PFSK-1 (cell line): Measurements from ENCODE around the gene GFI1B.

Experiments
- FOXP2 ChIP-seq: optimal IDR thresholded peaks from 2 replicates; pipeline ENCODE3; 2011; ENCODE audit warnings: borderline replicate concordance, control low read depth, inconsistent platforms; ENCODE audit not compliant: insufficient read depth; ENCODE audit errors: extremely low read length, extremely low read depth
- POLR2AphosphoS5 ChIP-seq: IDR thresholded peaks from 2 replicates; pipeline ENCODE4 v1.6.1; 2012; ENCODE audit warnings: low read depth, mild to moderate bottlenecking, control low read depth, low read length, moderate library complexity
- REST ChIP-seq, 2 experiments: IDR thresholded peaks; 2 replicates each; pipeline versions ENCODE4 v1.6.1 to v1.8.0; 2011 to 2012; ENCODE audit warnings: low read depth in 2 of 2, low read length in 2 of 2, control low read depth in 1 of 2, inconsistent platforms in 1 of 2, mild to moderate bottlenecking in 1 of 2, moderate library complexity in 1 of 2; ENCODE audit not compliant: insufficient read depth in 1 of 2
- SIN3A ChIP-seq: IDR thresholded peaks from 2 replicates; pipeline ENCODE4 v1.6.1; 2012; ENCODE audit warnings: mild to moderate bottlenecking, low read length, moderate library complexity, borderline replicate concordance; ENCODE audit not compliant: insufficient read depth
- TAF1 ChIP-seq: IDR thresholded peaks from 2 replicates; pipeline ENCODE4 v1.6.1; 2012; ENCODE audit warnings: low read length, control low read depth, borderline replicate concordance; ENCODE audit not compliant: insufficient read depth

The GFI1B gene

GRCh38 chr9:132995121-132995420 is 16.6 kb downstream of the GFI1B start:
- TF ChIP-seq FOXP2 (no peak), REST (IDR thresholded peaks at IDR 0.05; ENCODE audit: insufficient read depth in 1 of 2, low read depth in 2 of 2, low read length in 2 of 2) (no peak), TAF1 (no peak), SIN3A (no peak), POLR2AphosphoS5 (no peak)

GRCh38 chr9:132995879-132996278 is 17.4 kb downstream of the GFI1B start:
- no peak for TF ChIP-seq REST (IDR thresholded peaks at IDR 0.05; ENCODE audit: insufficient read depth in 1 of 2, low read depth in 2 of 2, low read length in 2 of 2)
- TF ChIP-seq SIN3A, result no peak
- TF ChIP-seq TAF1, result no peak
- TF ChIP-seq FOXP2, result no peak
- no peak for TF ChIP-seq POLR2AphosphoS5

GRCh38 chr9:132996526-132996925 is 18.0 kb downstream of the GFI1B start:
- TF ChIP-seq SIN3A (no peak), POLR2AphosphoS5 (no peak), FOXP2 (no peak), REST (IDR thresholded peaks at IDR 0.05; ENCODE audit: insufficient read depth in 1 of 2, low read depth in 2 of 2, low read length in 2 of 2) (no peak), TAF1 (no peak)

GRCh38 chr9:132997591-132997990 is 19.1 kb downstream of the GFI1B start:
- TF ChIP-seq REST (IDR thresholded peaks at IDR 0.05; ENCODE audit: insufficient read depth in 1 of 2, low read depth in 2 of 2, low read length in 2 of 2) (no peak), POLR2AphosphoS5 (no peak), TAF1 (no peak), SIN3A (no peak), FOXP2 (no peak)
